CD14-positive monocyte (primary cell): ENCODE data around the gene ITGB1BP1. TPM values are rescaled to one million over a fixed set of nuclear protein-coding genes. Genes with fewer than 3 reads are reported as not detected.

Experiments
- DNase-seq, 3 donors: peaks; one replicate each; pipeline ENCODE4 v3.0.0-alpha.2; 2011 to 2022
- H2AFZ ChIP-seq: 2 replicates; pipeline ENCODE4 v1.6.0; 2012; ENCODE audit warnings: mild to moderate bottlenecking, low read depth, low read length, inconsistent platforms; ENCODE audit not compliant: insufficient read depth, poor library complexity, severe bottlenecking
- H3K27ac ChIP-seq, 2 donors: 1 replicate in 1 of 2; 2 replicates in 1 of 2; pipeline ENCODE4 v1.5.1; 2012 to 2013; ENCODE audit warnings: low read length in 2 of 2, control low read depth in 1 of 2, inconsistent platforms in 1 of 2, low read depth in 1 of 2, mild to moderate bottlenecking in 1 of 2
- H3K27me3 ChIP-seq, 2 donors: one replicate each; pipeline versions ENCODE4 v1.6.0 to v1.6.1; 2011 to 2013; ENCODE audit warnings: low read length in 2 of 2; ENCODE audit not compliant: control insufficient read depth in 2 of 2, insufficient read depth in 2 of 2
- H3K36me3 ChIP-seq, 2 donors: replicated peaks in 1 of 2; 1 replicate in 1 of 2; 2 replicates in 1 of 2; pipeline versions ENCODE4 v1.5.1 to v1.6.1; 2012 to 2013; ENCODE audit warnings: low read length in 2 of 2, control low read depth in 1 of 2, inconsistent platforms in 1 of 2, mild to moderate bottlenecking in 1 of 2; ENCODE audit not compliant: insufficient read depth in 2 of 2, control insufficient read depth in 1 of 2
- H3K4me1 ChIP-seq, 2 donors: 1 replicate in 1 of 2; 2 replicates in 1 of 2; pipeline versions ENCODE4 v1.5.1 to v1.6.1; 2012 to 2013; ENCODE audit warnings: low read length in 2 of 2, control low read depth in 1 of 2, inconsistent platforms in 1 of 2, mild to moderate bottlenecking in 1 of 2, moderate library complexity in 1 of 2; ENCODE audit not compliant: insufficient read depth in 2 of 2, control insufficient read depth in 1 of 2
- H3K4me2 ChIP-seq: replicated peaks from 2 replicates; pipeline ENCODE3; 2012; ENCODE audit warnings: low read length, moderate library complexity, mild to moderate bottlenecking; ENCODE audit not compliant: poor library complexity, severe bottlenecking; ENCODE audit errors: extremely low read depth
- H3K4me3 ChIP-seq, 3 experiments: fragments of 200-600 bp in 1 of 3; sonication (generic) in 1 of 3; replicated peaks in 1 of 3; 1 replicate in 2 of 3; 2 replicates in 1 of 3; pipeline ENCODE4 v1.5.1; 2011 to 2013; ENCODE audit warnings: low read length in 3 of 3, mild to moderate bottlenecking in 3 of 3, control low read depth in 2 of 3, low read depth in 2 of 3, inconsistent platforms in 1 of 3, moderate library complexity in 1 of 3
- H3K79me2 ChIP-seq: 2 replicates; pipeline ENCODE4 v1.6.0; 2012; ENCODE audit warnings: mild to moderate bottlenecking, control low read depth, inconsistent platforms, low read length, moderate library complexity; ENCODE audit not compliant: insufficient read depth
- H3K9ac ChIP-seq: 2 replicates; pipeline ENCODE4 v1.6.0; 2017; ENCODE audit warnings: low read length, mild to moderate bottlenecking; ENCODE audit not compliant: insufficient read depth, poor library complexity, severe bottlenecking
- H3K9me3 ChIP-seq, 2 donors: replicated peaks in 1 of 2; 1 replicate in 1 of 2; 2 replicates in 1 of 2; pipeline versions ENCODE4 v1.5.1 to v1.6.1; 2012 to 2013; ENCODE audit warnings: low read length in 2 of 2, control low read depth in 1 of 2; ENCODE audit not compliant: control insufficient read depth in 1 of 2, insufficient read depth in 1 of 2
- H4K20me1 ChIP-seq: 2 replicates; pipeline ENCODE4 v1.6.0; 2012; ENCODE audit warnings: mild to moderate bottlenecking, low read length, control low read depth, moderate library complexity; ENCODE audit not compliant: insufficient read depth
- H3K27ac Mint-ChIP-seq, 7 donors: one replicate each; pipeline ENCODE4 v1.8.0; 2020; ENCODE audit warnings: mild to moderate bottlenecking in 7 of 7, mixed read lengths in 7 of 7, moderate library complexity in 6 of 7, inconsistent platforms in 2 of 7
- H3K27me3 Mint-ChIP-seq, 3 donors: one replicate each; pipeline ENCODE4 v1.8.0; 2021 to 2022; ENCODE audit warnings: low read depth in 3 of 3, mild to moderate bottlenecking in 3 of 3, mixed read lengths in 3 of 3, moderate library complexity in 3 of 3, inconsistent platforms in 1 of 3
- H3K36me3 Mint-ChIP-seq, 2 donors: one replicate each; pipeline ENCODE4 v1.8.0; 2020; ENCODE audit warnings: mixed read lengths in 2 of 2, inconsistent platforms in 1 of 2, mild to moderate bottlenecking in 1 of 2
- H3K4me1 Mint-ChIP-seq: one replicate; pipeline ENCODE4 v1.8.0; 2020; ENCODE audit warnings: mild to moderate bottlenecking, mixed read lengths
- H3K4me3 Mint-ChIP-seq, 2 donors: one replicate each; pipeline ENCODE4 v1.8.0; 2020; ENCODE audit warnings: mild to moderate bottlenecking in 2 of 2, mixed read lengths in 2 of 2, moderate library complexity in 1 of 2
- H3K9me3 Mint-ChIP-seq, 7 donors: one replicate each; pipeline ENCODE4 v1.8.0; 2020 to 2022; ENCODE audit warnings: mixed read lengths in 7 of 7, mild to moderate bottlenecking in 6 of 7, moderate library complexity in 6 of 7, inconsistent platforms in 2 of 7
- CTCF ChIP-seq: fragments of 200-600 bp; IDR thresholded peaks from one replicate; pipeline ENCODE4 v1.8.0; 2022; ENCODE audit warnings: antibody characterized with exemption, mild to moderate bottlenecking
- WGBS: methylation state at CpG from one replicate; pipeline ENCODE4 v1.1.5; 2013; ENCODE audit warnings: missing lambda C conversion rate; ENCODE audit not compliant: insufficient coverage; 5-methylcytosine and 5-hydroxymethylcytosine counted together
- intact Hi-C, 2 donors: fragments of 100-400 bp; cut with micrococcal nuclease; formaldehyde crosslinking; loops; one replicate each; pipeline versions ENCODE4 v1.15.0 to v1.15.1; 2023
- polyA plus RNA-seq, 3 donors: library from polyadenylated mRNA; depleted of rRNA in 1 of 3; unstranded in 2 of 3; stranded (reverse) in 1 of 3; fragments of 300-500 nt in 2 of 3; fragments of >200 nt in 1 of 3; fragmentation: Illumina TruSeq in 2 of 3; gene quantifications; 1 replicate in 2 of 3; 2 replicates in 1 of 3; pipeline ENCODE4 v1.2.3, GENCODE V29; 2012 to 2021

The ITGB1BP1 gene
- polyA plus RNA-seq, 3 donors: 38.5 to 125 (median 116) TPM

DNA sequence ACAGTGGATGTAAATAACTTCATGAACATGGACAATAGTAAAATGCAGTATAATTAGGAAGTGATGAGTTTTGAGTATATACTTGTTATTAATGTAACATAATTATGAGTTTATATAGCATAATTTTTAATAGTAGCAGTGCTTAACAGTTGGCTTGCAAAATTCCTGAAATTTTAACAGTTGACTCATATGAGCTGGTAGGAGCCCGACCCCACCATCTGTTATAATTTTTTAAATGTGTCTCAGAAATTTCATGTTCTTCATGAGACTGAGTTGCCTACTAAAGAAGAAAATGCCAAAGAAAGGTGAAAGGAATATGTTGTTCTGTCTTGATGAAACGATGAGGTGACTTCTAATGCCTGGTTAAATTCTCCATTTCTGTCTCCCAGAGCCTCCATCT lies 62.6 kb downstream of the ITGB1BP1 start:
- no peak for TF ChIP-seq CTCF
- H3K9me3 Mint-ChIP-seq: no peaks in the 10 kb centered on the region
- no peaks in the 10 kb centered on the region for H3K4me1 Mint-ChIP-seq
- no peak overlapping the region for H2AFZ ChIP-seq
- H3K27me3 ChIP-seq: no peaks in the 10 kb centered on the region
- no peaks in the 10 kb centered on the region for H3K9me3 ChIP-seq
- no peaks in the 10 kb centered on the region for H3K4me1 ChIP-seq
- H3K79me2 ChIP-seq: no peaks in the 10 kb centered on the region
- H3K4me3 ChIP-seq: no peak overlapping the region
- H3K4me3 Mint-ChIP-seq: no peak overlapping the region
- peaks cover 1 to 4% (median 1%) of the 10 kb centered on the region in 3 donors for H3K27me3 Mint-ChIP-seq
- DNase-seq: no peak
- H4K20me1 ChIP-seq: no peaks in the 10 kb centered on the region
- H3K36me3 ChIP-seq: no peaks in the 10 kb centered on the region
- no peak overlapping the region for H3K27ac ChIP-seq
- WGBS: no CpG with 5 or more reads among the region's 2 CpGs
- H3K27ac Mint-ChIP-seq: no peak overlapping the region
- peaks cover 7 to 11% of the 10 kb centered on the region in 2 donors for H3K36me3 Mint-ChIP-seq
- intact Hi-C loops: no loop called here
- H3K4me2 ChIP-seq: no peak overlapping the region
- no peak overlapping the region for H3K9ac ChIP-seq

DNA sequence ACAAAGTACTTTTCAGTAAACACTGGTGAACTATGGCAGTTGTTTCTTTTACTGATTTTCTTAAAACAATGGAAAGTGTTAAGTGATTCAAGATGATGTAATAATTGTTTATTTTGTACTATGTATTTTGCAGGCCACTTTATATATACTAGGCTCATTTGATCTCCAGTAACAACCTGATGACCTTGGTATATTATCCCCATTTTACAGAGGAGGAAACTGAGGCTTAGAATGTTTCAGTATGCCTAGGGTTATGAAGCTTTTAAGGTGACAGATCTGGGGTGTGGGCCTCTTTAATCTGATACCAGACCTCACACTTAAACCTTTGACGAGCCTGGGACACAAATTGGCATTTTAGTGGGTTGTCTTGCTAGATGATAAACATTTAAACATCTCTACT lies 63.2 kb downstream of the ITGB1BP1 start:
- Histone ChIP-seq H3K27ac (no peak overlapping the region), H3K27me3 (no peaks in the 10 kb centered on the region), H3K36me3 (no peaks in the 10 kb centered on the region), H3K4me1 (no peaks in the 10 kb centered on the region), H3K79me2 (no peaks in the 10 kb centered on the region), H3K9ac (no peak overlapping the region), H4K20me1 (no peaks in the 10 kb centered on the region), H3K4me2 (no peak overlapping the region), H3K9me3 (no peaks in the 10 kb centered on the region), H2AFZ (no peak overlapping the region), H3K4me3 (no peak overlapping the region)
- Mint-ChIP-seq H3K9me3 (no peaks in the 10 kb centered on the region), H3K4me1 (no peaks in the 10 kb centered on the region), H3K27ac (no peak overlapping the region), H3K36me3 (peaks cover 7 to 11% of the 10 kb centered on the region in 2 donors), H3K4me3 (no peak overlapping the region), H3K27me3 (peaks cover 1 to 4% (median 3%) of the 10 kb centered on the region in 3 donors)
- DNase-seq: no peak
- intact Hi-C loops: no loop called here
- TF ChIP-seq CTCF: no peak
- no CpG with 5 or more reads among the region's 1 CpG for WGBS
